ENCODE data around the gene KHDC4. TPM values are rescaled to one million over a fixed set of nuclear protein-coding genes. Genes with fewer than 3 reads are reported as not detected.

Gene KHDC4
- total and polyA plus RNA-seq, 10 of the 15 experiments (the other 5 are each of a cell fraction or from before 2014, with no cell fraction given), result 11.7 to 109 (median 41.9) TPM

- TF ChIP-seq JUND (IDR thresholded peaks at IDR 0.05; ENCODE audit: low read depth, low read length) (no peak), ZNF217 (IDR thresholded peaks at IDR 0.05) (no peak; the same call in 1 of the 2 replicates), ZBED1 (IDR thresholded peaks at IDR 0.05; ENCODE audit: borderline replicate concordance) (no peak), MYC (IDR thresholded peaks at IDR 0.05; ENCODE audit: insufficient read depth, insufficient read length, insufficient replicate concordance, low read length, severe bottlenecking) (no peak), ZNF384 (IDR thresholded peaks at IDR 0.05; ENCODE audit: borderline replicate concordance, low read depth, low read length) (no peak), SIN3A (IDR thresholded peaks at IDR 0.05; ENCODE audit: low read depth, low read length) (no peak), SUPT20H (IDR thresholded peaks at IDR 0.05; ENCODE audit: borderline replicate concordance, control insufficient read depth, low read depth, low read length) (no peak), PAX8 (IDR thresholded peaks at IDR 0.05) (no peak), PRDM15 (CRISPR knock-in tag; IDR thresholded peaks at IDR 0.05) (no peak), FOXM1 (IDR thresholded peaks at IDR 0.05; ENCODE audit: low read depth, low read length) (no peak), ATF2 (IDR thresholded peaks at IDR 0.05; ENCODE audit: low read length) (peak; percentile 79), NKRF (conservative IDR thresholded peaks at IDR 0.05) (no peak), BCL3 (IDR thresholded peaks at IDR 0.05; ENCODE audit: borderline replicate concordance, insufficient read depth, low read depth, low read length, poor library complexity, severe bottlenecking) (no peak), RAD21 (IDR thresholded peaks at IDR 0.05; ENCODE audit: insufficient read depth, low read depth, low read length) (no peak), FOS (IDR thresholded peaks at IDR 0.05; ENCODE audit: borderline replicate concordance, extremely low read depth, insufficient read length) (no peak), USF1 (IDR thresholded peaks at IDR 0.05; ENCODE audit: borderline replicate concordance, extremely low read length, insufficient read depth, low read depth, low read length) (no peak), MXI1 (IDR thresholded peaks at IDR 0.05; ENCODE audit: low read depth, low read length) (no peak), HDAC2 (IDR thresholded peaks at IDR 0.05) (no peak), IKZF1 (conservative IDR thresholded peaks at IDR 0.05) (no peak), ATF3 (IDR thresholded peaks at IDR 0.05; ENCODE audit: borderline replicate concordance, extremely low read depth, low read depth, low read length) (no peak)
Measured at GRCh38 chr1:155946633-155947219, 12.5 kb upstream of the KHDC4 start (continued).
